LoVo (cell line): ENCODE results near the gene GPR135.
A peak's percentile ranks its signal among the peaks of the same experiment; 100 is the strongest.

Source experiments
- DNase-seq: peaks from one replicate; pipeline ENCODE4 v3.0.0-alpha.2; 2016; ENCODE audit warnings: low spot score

GPR135 gene

GRCh38 chr14:59465316-59466135 lies at the start of gene GPR135:
TSS of gene GPR135 (minus strand) at chr14:59465380. CDS start at chr14:59465226, 154 bp downstream.
- DNase-seq = peak; percentile 14

- DNase-seq = no peak
Measured at GRCh38 chr14:59511916-59512575, 46.9 kb upstream of the GPR135 start.

- DNase-seq = no peak
Measured at GRCh38 chr14:59510966-59511365, 45.8 kb upstream of the GPR135 start.

- no peak for DNase-seq
Measured at GRCh38 chr14:59510001-59510400, 44.8 kb upstream of the GPR135 start.

GRCh38 chr14:59509101-59509500 lies 43.9 kb upstream of the GPR135 start:
- no peak for DNase-seq

GRCh38 chr14:59507752-59508103 lies 42.5 kb upstream of the GPR135 start:
- DNase-seq = no peak

GRCh38 chr14:59507063-59507751 lies 42.0 kb upstream of the GPR135 start:
- peak; percentile 65 for DNase-seq

- no peak for DNase-seq
Measured at GRCh38 chr14:59503256-59503655, 38.1 kb upstream of the GPR135 start.

GRCh38 chr14:59500732-59501131 lies 35.6 kb upstream of the GPR135 start:
- peak; percentile 6 for DNase-seq

- no peak for DNase-seq
Measured at GRCh38 chr14:59492384-59492783, 27.2 kb upstream of the GPR135 start.

GRCh38 chr14:59490756-59491155 lies 25.6 kb upstream of the GPR135 start:
- no peak for DNase-seq

- DNase-seq = peak; percentile 42
Measured at GRCh38 chr14:59484639-59485175, 19.5 kb upstream of the GPR135 start.

- DNase-seq = peak; percentile 94
Measured at GRCh38 chr14:59483819-59484638, 18.8 kb upstream of the GPR135 start, which contains the start of the genes JKAMP and L3HYPDH. TSS of gene JKAMP (plus strand) at chr14:59484517. CDS start at chr14:59484590, 73 bp downstream. TSS of gene L3HYPDH (minus strand) at chr14:59484408. CDS start at chr14:59484316, 92 bp downstream.

- DNase-seq = peak; percentile 24
Measured at GRCh38 chr14:59483363-59483762, 18.2 kb upstream of the GPR135 start.

- peak; percentile 79 for DNase-seq
Measured at GRCh38 chr14:59482541-59483331, 17.6 kb upstream of the GPR135 start.

GRCh38 chr14:59481871-59482540 lies 16.8 kb upstream of the GPR135 start:
- no peak for DNase-seq

GRCh38 chr14:59481407-59481806 lies 16.2 kb upstream of the GPR135 start:
- DNase-seq = no peak

GRCh38 chr14:59480166-59480565 lies 15.0 kb upstream of the GPR135 start:
- no peak for DNase-seq

- DNase-seq = no peak
Measured at GRCh38 chr14:59478540-59478939, 13.4 kb upstream of the GPR135 start.

GRCh38 chr14:59475709-59476108 lies 10.5 kb upstream of the GPR135 start:
- DNase-seq = no peak
